DOHH2 (cell line): ENCODE results near the gene GNG12.

Experiments used
- H3F3A ChIP-seq: fragments of 200-600 bp; sonication (generic), shearing (Covaris generic); 2 replicates; pipeline ENCODE4 v1.6.0; 2016; ENCODE audit warnings: antibody characterized with exemption, mild to moderate bottlenecking; ENCODE audit not compliant: control insufficient read depth, insufficient read depth
- H3K27ac ChIP-seq: fragments of 200-600 bp; sonication (generic); 2 replicates; pipeline ENCODE4 v1.5.1; 2014; ENCODE audit warnings: low read depth, mild to moderate bottlenecking, low read length, moderate library complexity
- H3K27me3 ChIP-seq: fragments of 200-600 bp; sonication (generic); 2 replicates; pipeline ENCODE4 v1.6.1; 2014; ENCODE audit warnings: mild to moderate bottlenecking, low read length, mixed read lengths; ENCODE audit not compliant: control insufficient read depth
- H3K36me3 ChIP-seq: fragments of 200-600 bp; sonication (generic); 2 replicates; pipeline ENCODE4 v1.6.1; 2014; ENCODE audit warnings: mild to moderate bottlenecking, low read length, moderate library complexity, mixed read lengths; ENCODE audit not compliant: control insufficient read depth
- H3K4me1 ChIP-seq: fragments of 200-600 bp; sonication (generic); 2 replicates; pipeline ENCODE4 v1.6.1; 2014; ENCODE audit warnings: mild to moderate bottlenecking, low read length, mixed read lengths; ENCODE audit not compliant: control insufficient read depth
- H3K4me2 ChIP-seq: fragments of 200-600 bp; sonication (generic); 2 replicates; pipeline ENCODE4 v1.6.0; 2014; ENCODE audit warnings: mild to moderate bottlenecking, low read length, moderate library complexity
- H3K4me3 ChIP-seq: fragments of 200-600 bp; sonication (generic); 2 replicates; pipeline ENCODE4 v1.5.1; 2014; ENCODE audit warnings: mild to moderate bottlenecking, low read length, mixed read lengths
- H3K79me2 ChIP-seq: fragments of 200-600 bp; sonication (generic); 2 replicates; pipeline ENCODE4 v1.6.1; 2014; ENCODE audit warnings: mild to moderate bottlenecking, low read length, mixed read lengths; ENCODE audit not compliant: control insufficient read depth
- H3K9me2 ChIP-seq: fragments of 200-600 bp; sonication (generic); replicated peaks from 2 replicates; pipeline ENCODE4 v1.6.1; 2014; ENCODE audit warnings: mild to moderate bottlenecking, low read length, mixed read lengths; ENCODE audit not compliant: control insufficient read depth
- H3K9me3 ChIP-seq: fragments of 200-600 bp; sonication (generic); 2 replicates; pipeline ENCODE4 v1.6.1; 2014; ENCODE audit warnings: antibody characterized with exemption, low read length, mixed read lengths; ENCODE audit not compliant: control insufficient read depth, insufficient read depth
- H4K20me1 ChIP-seq: fragments of 200-600 bp; sonication (generic); 2 replicates; pipeline ENCODE4 v1.6.0; 2014; ENCODE audit warnings: low read depth, mild to moderate bottlenecking, antibody characterized with exemption, low read length, moderate library complexity; ENCODE audit not compliant: control insufficient read depth, insufficient read depth
- EZH2phosphoT487 ChIP-seq: fragments of 200-600 bp; sonication (generic); IDR thresholded peaks from 2 replicates; pipeline ENCODE4 v1.6.1; 2017; ENCODE audit warnings: borderline replicate concordance, mild to moderate bottlenecking, antibody characterized with exemption, low read length, moderate library complexity, mixed read lengths
- TF ChIP-seq, protein P1 (sequence below): fragments of 200-600 bp; sonication (generic); IDR thresholded peaks from one replicate; pipeline ENCODE4 v1.5.1; 2014; ENCODE audit warnings: antibody characterized with exemption, mild to moderate bottlenecking, low read depth, low read length; ENCODE audit not compliant: poor library complexity, severe bottlenecking

The GNG12 gene

GRCh38 chr1:67768480-67768879 lies 64.8 kb downstream of the GNG12 start:
- H3K9me3 ChIP-seq, result no peaks in the 10 kb centered on the region
- no peaks in the 10 kb centered on the region for H3K36me3 ChIP-seq
- H4K20me1 ChIP-seq, result no peaks in the 10 kb centered on the region
- H3F3A ChIP-seq, result no peaks in the 10 kb centered on the region
- H3K27me3 ChIP-seq, result peaks cover 34% of the 10 kb centered on the region
- H3K4me1 ChIP-seq, result no peaks in the 10 kb centered on the region
- H3K9me2 ChIP-seq, result no peaks in the 10 kb centered on the region
- no peak overlapping the region for H3K27ac ChIP-seq
- H3K79me2 ChIP-seq, result no peaks in the 10 kb centered on the region
- TF ChIP-seq, protein P1, sequence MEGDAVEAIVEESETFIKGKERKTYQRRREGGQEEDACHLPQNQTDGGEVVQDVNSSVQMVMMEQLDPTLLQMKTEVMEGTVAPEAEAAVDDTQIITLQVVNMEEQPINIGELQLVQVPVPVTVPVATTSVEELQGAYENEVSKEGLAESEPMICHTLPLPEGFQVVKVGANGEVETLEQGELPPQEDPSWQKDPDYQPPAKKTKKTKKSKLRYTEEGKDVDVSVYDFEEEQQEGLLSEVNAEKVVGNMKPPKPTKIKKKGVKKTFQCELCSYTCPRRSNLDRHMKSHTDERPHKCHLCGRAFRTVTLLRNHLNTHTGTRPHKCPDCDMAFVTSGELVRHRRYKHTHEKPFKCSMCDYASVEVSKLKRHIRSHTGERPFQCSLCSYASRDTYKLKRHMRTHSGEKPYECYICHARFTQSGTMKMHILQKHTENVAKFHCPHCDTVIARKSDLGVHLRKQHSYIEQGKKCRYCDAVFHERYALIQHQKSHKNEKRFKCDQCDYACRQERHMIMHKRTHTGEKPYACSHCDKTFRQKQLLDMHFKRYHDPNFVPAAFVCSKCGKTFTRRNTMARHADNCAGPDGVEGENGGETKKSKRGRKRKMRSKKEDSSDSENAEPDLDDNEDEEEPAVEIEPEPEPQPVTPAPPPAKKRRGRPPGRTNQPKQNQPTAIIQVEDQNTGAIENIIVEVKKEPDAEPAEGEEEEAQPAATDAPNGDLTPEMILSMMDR, result no peak
- no peak for TF ChIP-seq EZH2phosphoT487
- H3K4me2 ChIP-seq, result no peak overlapping the region
- H3K4me3 ChIP-seq, result no peak overlapping the region

- H3K27ac ChIP-seq, result no peak overlapping the region
- H3K27me3 ChIP-seq, result peaks cover 35% of the 10 kb centered on the region
- no peaks in the 10 kb centered on the region for H4K20me1 ChIP-seq
- no peaks in the 10 kb centered on the region for H3K9me2 ChIP-seq
- no peaks in the 10 kb centered on the region for H3K4me1 ChIP-seq
- no peaks in the 10 kb centered on the region for H3F3A ChIP-seq
- H3K9me3 ChIP-seq, result no peaks in the 10 kb centered on the region
- H3K4me2 ChIP-seq, result no peak overlapping the region
- no peaks in the 10 kb centered on the region for H3K36me3 ChIP-seq
- no peak for TF ChIP-seq EZH2phosphoT487
- TF ChIP-seq, protein P1, result no peak
- H3K4me3 ChIP-seq, result no peak overlapping the region
- no peaks in the 10 kb centered on the region for H3K79me2 ChIP-seq
Measured at GRCh38 chr1:67767103-67767782, 66.0 kb downstream of the GNG12 start.

DNA sequence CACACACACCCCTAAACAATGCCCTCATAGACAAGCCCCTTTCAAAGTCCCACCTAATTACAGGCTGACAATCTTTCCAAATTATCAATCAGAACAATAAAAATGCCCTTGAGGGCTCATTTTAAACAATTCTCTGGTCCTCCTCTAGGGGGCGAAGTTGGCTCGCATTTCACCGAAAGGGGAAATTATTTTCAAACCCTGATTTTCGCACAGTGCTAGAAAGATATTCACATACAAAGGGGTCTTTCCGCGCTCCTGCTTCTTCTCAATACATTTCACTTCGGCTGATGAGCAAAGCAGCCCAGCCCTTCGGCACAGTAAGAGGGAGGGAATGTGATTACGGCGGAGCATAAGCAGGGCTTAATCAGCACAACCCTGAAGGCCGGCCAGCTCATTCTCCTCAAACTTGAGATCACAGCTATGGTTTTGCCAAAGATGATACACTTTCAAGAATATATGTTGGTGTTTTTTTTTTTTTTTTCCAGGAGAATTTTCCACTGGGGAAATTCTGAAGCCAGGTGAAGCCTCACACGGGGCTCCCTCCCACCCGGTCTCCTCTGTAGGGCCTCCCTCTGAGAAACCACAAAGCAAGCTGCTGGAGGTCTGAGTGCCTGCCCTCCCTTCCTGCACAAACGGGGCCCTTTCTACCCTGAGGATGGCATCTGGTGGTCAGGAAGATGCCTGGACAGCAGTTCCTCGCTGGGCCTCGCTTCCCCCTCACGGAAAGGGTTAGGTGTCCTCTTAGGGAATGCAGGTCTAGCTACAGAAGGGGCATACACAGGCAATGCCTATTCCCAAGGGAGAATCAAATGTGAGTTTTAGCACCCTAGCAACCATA lies 66.9 kb downstream of the GNG12 start:
- H3K27me3 ChIP-seq, result peaks cover 35% of the 10 kb centered on the region
- H3K36me3 ChIP-seq, result no peaks in the 10 kb centered on the region
- no peaks in the 10 kb centered on the region for H4K20me1 ChIP-seq
- H3K9me3 ChIP-seq, result no peaks in the 10 kb centered on the region
- no peaks in the 10 kb centered on the region for H3F3A ChIP-seq
- H3K4me2 ChIP-seq, result no peak overlapping the region
- no peaks in the 10 kb centered on the region for H3K79me2 ChIP-seq
- no peak overlapping the region for H3K27ac ChIP-seq
- H3K4me1 ChIP-seq, result no peaks in the 10 kb centered on the region
- H3K4me3 ChIP-seq, result no peak overlapping the region
- no peak for TF ChIP-seq EZH2phosphoT487
- TF ChIP-seq, protein P1, result peak; percentile 78
- no peaks in the 10 kb centered on the region for H3K9me2 ChIP-seq
